Glutamatergic neuron (in vitro differentiated cells): ENCODE results near the gene RAB40C. TPM values are rescaled to one million over a fixed set of nuclear protein-coding genes. Genes with fewer than 3 reads are reported as not detected.
A peak's percentile ranks its signal among the peaks of the same experiment; 100 is the strongest.

Experiments used
- DNase-seq: peaks from one replicate; pipeline ENCODE4 v3.0.0; 2022
- H3K27ac Mint-ChIP-seq: one replicate; pipeline ENCODE4 v1.8.0; 2020; ENCODE audit warnings: mild to moderate bottlenecking, mixed read lengths, inconsistent platforms; ENCODE audit not compliant: unreplicated experiment
- H3K27me3 Mint-ChIP-seq: one replicate; pipeline ENCODE4 v1.8.0; 2020; ENCODE audit warnings: mild to moderate bottlenecking, moderate library complexity, mixed read lengths, inconsistent platforms; ENCODE audit not compliant: unreplicated experiment
- H3K36me3 Mint-ChIP-seq: one replicate; pipeline ENCODE4 v1.8.0; 2020; ENCODE audit warnings: mild to moderate bottlenecking, mixed read lengths, inconsistent platforms; ENCODE audit not compliant: unreplicated experiment
- H3K4me1 Mint-ChIP-seq: one replicate; pipeline ENCODE4 v1.8.0; 2020; ENCODE audit warnings: mild to moderate bottlenecking, low read depth, mixed read lengths, inconsistent platforms; ENCODE audit not compliant: unreplicated experiment
- H3K4me3 Mint-ChIP-seq: one replicate; pipeline ENCODE4 v1.8.0; 2020; ENCODE audit warnings: mild to moderate bottlenecking, mixed read lengths, inconsistent platforms; ENCODE audit not compliant: unreplicated experiment
- H3K9me3 Mint-ChIP-seq: one replicate; pipeline ENCODE4 v1.8.0; 2020; ENCODE audit warnings: mild to moderate bottlenecking, moderate library complexity, mixed read lengths, inconsistent platforms; ENCODE audit not compliant: unreplicated experiment
- CTCF ChIP-seq: fragments of 200-600 bp; sonication (generic); IDR thresholded peaks from one replicate; pipeline ENCODE4 v1.5.0; 2021; ENCODE audit not compliant: partially characterized antibody, unreplicated experiment
- long read RNA-seq: library from polyadenylated mRNA; unstranded; transcript quantifications from one replicate; pipeline ENCODE4 v2.0.0, GENCODE V29; 2020; ENCODE audit not compliant: unreplicated experiment
- total RNA-seq: library from RNA; stranded (reverse); fragmentation: NEBNext Ultra II Directional; extraction: Animal tissue kit (Norgen Biotek cat#: 25700); gene quantifications from one replicate; pipeline ENCODE4 v1.2.1, GENCODE V29; 2021; ENCODE audit not compliant: unreplicated experiment

The RAB40C gene
- total RNA-seq, result 48.3 TPM
- long read RNA-seq, partial matches to known transcripts, result 0 of 10 reads
- long read RNA-seq, other reads (novel, unspliced or antisense), result 4 of 10 reads

- H3K27me3 Mint-ChIP-seq, result peaks cover 24% of the 10 kb centered on the region
- DNase-seq, result peak; percentile 99
- no peak for TF ChIP-seq CTCF
- peak within 1 kb of the TSS; percentile 100 for H3K27ac Mint-ChIP-seq
- peaks cover 7% of the 10 kb centered on the region for H3K36me3 Mint-ChIP-seq
- H3K9me3 Mint-ChIP-seq, result peaks cover 25% of the 10 kb centered on the region
- H3K4me3 Mint-ChIP-seq, result peak within 1 kb of the TSS; percentile 100
- peaks cover 35% of the 10 kb centered on the region for H3K4me1 Mint-ChIP-seq
These were observed at the start of gene RAB40C for GRCh38 chr16:589658-590187. RAB40C (plus strand) TSS chr16:590066; CDS start chr16:590292, 226 bp downstream.

GRCh38 chr16:540645-541340 lies 49.1 kb upstream of the RAB40C start:
- Mint-ChIP-seq H3K9me3 (peaks cover 3% of the 10 kb centered on the region), H3K36me3 (no peaks in the 10 kb centered on the region), H3K4me3 (no peak overlapping the region), H3K27me3 (no peaks in the 10 kb centered on the region), H3K27ac (no peak overlapping the region), H3K4me1 (no peaks in the 10 kb centered on the region)
- DNase-seq, result no peak
- TF ChIP-seq CTCF, result no peak

- Mint-ChIP-seq H3K4me1 (no peaks in the 10 kb centered on the region), H3K27ac (no peak overlapping the region), H3K36me3 (no peaks in the 10 kb centered on the region), H3K4me3 (no peak overlapping the region), H3K27me3 (peaks cover 2% of the 10 kb centered on the region), H3K9me3 (peaks cover 3% of the 10 kb centered on the region)
- no peak for DNase-seq
- TF ChIP-seq CTCF, result no peak
These were observed 46.3 kb upstream of the RAB40C start for GRCh38 chr16:543301-544164.

- Mint-ChIP-seq H3K4me3 (no peak overlapping the region), H3K27ac (no peak overlapping the region)
These were observed 45.3 kb upstream of the RAB40C start for GRCh38 chr16:544517-544916.

More at GRCh38 chr16:544517-544916, 45.3 kb upstream of the RAB40C start:
- Mint-ChIP-seq H3K4me1 (no peaks in the 10 kb centered on the region), H3K27me3 (peaks cover 2% of the 10 kb centered on the region), H3K36me3 (no peaks in the 10 kb centered on the region), H3K9me3 (peaks cover 3% of the 10 kb centered on the region)
- TF ChIP-seq CTCF, result no peak
- DNase-seq, result no peak
